Measurements from ENCODE around the gene ATRIP.
A peak's percentile ranks its signal among the peaks of the same experiment; 100 is the strongest.

Gene ATRIP

DNA sequence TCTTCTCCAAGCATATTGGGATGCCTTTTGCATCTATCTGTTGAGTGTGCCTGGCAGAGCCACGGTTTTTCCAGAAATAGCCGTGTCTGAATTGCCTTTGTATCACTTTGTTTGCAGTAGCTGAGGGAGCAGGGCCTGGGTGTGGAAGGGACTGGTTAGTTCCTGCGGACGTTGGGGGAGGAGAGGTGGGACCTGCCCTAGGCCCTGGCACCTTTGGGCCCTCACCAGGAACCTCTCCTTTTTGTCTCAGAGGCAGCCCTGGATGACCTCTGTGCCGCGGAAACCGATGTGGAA lies 18.6 kb downstream of the ATRIP start:
- H4K91ac ChIP-seq (ENCODE audit: low read depth, low read length, poor library complexity) = no peak overlapping the region
- H3K4ac ChIP-seq (ENCODE audit: low read length) = peak overlapping the region; percentile 96
- no peak overlapping the region for H4K8ac ChIP-seq (ENCODE audit: low read depth, low read length)
- H3K27me3 ChIP-seq (ENCODE audit: control insufficient read depth in 3 of 3, insufficient read depth in 3 of 3, low read depth in 1 of 3, low read length in 3 of 3) = no peaks in the 10 kb centered on the region
- peak overlapping the region; percentile 78 for H3K18ac ChIP-seq (ENCODE audit: low read length)
- no peak overlapping the region for H3K4me2 ChIP-seq (ENCODE audit: insufficient read depth, low read length, poor library complexity, severe bottlenecking)
- H3K9ac ChIP-seq (ENCODE audit: low read depth, low read length, poor library complexity) = peak overlapping the region; percentile 85
- H2BK5ac ChIP-seq (ENCODE audit: low read length) = peak overlapping the region; percentile 95
- peak overlapping the region; percentile 98 for H2BK15ac ChIP-seq (ENCODE audit: low read length)
- no peaks in the 10 kb centered on the region for H3K9me3 ChIP-seq (replicated peaks in 1 of 2; ENCODE audit: control insufficient read depth in 2 of 2, insufficient read depth in 1 of 2, low read depth in 1 of 2, low read length in 2 of 2)
- H2BK12ac ChIP-seq (ENCODE audit: low read length) = no peak overlapping the region
- peaks cover 20 to 21% of the 10 kb centered on the region in 2 donors for H3K4me1 ChIP-seq (ENCODE audit: control insufficient read depth in 2 of 2, insufficient read depth in 1 of 2, low read depth in 1 of 2, low read length in 2 of 2)
- peaks cover 10% of the 10 kb centered on the region for H3K79me1 ChIP-seq (ENCODE audit: low read depth, low read length)
- H3K23ac ChIP-seq (ENCODE audit: low read depth, low read length, poor library complexity) = no peak overlapping the region
- H2AK5ac ChIP-seq (ENCODE audit: low read depth, low read length) = peak overlapping the region; percentile 95
- no peak overlapping the region for H3K14ac ChIP-seq (ENCODE audit: low read length)
- peak overlapping the region; percentile 70 for H2AFZ ChIP-seq (ENCODE audit: low read length)
- peaks cover 42 to 61% of the 10 kb centered on the region in 2 donors for H3K36me3 ChIP-seq (replicated peaks in 1 of 2; ENCODE audit: control insufficient read depth in 2 of 2, insufficient read depth in 2 of 2, low read length in 2 of 2)
- H3K4me3 ChIP-seq (ENCODE audit: low read length in 2 of 2) = no peak overlapping the region
- WGBS, 2 donors (ENCODE audit: extremely low coverage in 2 of 2, insufficient read length in 2 of 2, insufficient replicate concordance in 1 of 2) = no CpG with 5 or more reads among the region's 7 CpGs
- peak overlapping the region; percentile 44 for H2BK120ac ChIP-seq (ENCODE audit: low read depth, low read length)
- H3K27ac ChIP-seq (replicated peaks; ENCODE audit: low read length) = peak overlapping the region; percentile 83
- DNase-seq (ENCODE audit: low spot score) = no peak

DNA sequence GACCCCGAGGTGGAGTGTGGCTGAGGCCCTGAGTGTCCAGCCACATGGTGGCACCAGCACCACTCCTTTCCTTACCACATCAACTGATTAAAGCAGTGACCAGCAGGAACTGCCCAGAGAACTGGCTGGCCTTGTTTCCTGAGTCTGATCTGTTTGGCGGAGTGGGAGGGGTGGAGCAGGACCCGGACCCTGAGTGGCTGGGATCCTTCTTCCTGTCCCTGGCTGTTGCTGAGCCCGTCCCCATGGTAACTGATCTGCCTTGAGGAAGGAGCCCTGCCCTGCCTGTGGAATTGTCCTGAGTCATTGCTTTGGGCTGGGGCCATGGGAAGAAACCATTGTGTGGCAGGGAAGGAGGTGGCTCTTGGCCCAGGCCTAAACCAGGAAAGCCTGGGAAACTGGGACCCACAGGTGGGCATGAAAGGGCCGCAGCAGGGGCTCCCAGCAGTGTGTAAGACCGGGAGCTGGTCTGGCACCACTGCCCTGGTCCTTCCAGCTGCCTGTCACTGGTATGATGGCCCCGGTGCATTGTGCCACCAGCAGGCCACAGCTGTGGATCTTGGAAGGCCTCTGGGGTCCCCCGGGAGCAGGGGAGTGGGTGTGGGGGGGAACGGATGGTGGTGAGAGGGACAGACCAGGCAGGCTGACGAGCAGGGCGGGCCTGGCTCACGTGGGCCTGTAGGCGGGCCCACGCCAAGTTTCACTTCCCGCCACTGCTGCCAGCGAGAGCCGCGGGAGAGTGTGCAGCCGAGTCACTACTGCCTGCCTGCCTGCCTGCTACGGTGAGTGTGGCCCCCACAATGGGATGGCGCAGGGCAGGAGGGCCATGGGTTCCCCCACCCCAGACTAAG lies 19.2 kb downstream of the ATRIP start:
- Histone ChIP-seq H2BK15ac (ENCODE audit: low read length) (peak overlapping the region; percentile 90), H3K4ac (ENCODE audit: low read length) (peak overlapping the region; percentile 98), H2BK12ac (ENCODE audit: low read length) (peak overlapping the region; percentile 91), H3K4me1 (ENCODE audit: control insufficient read depth in 2 of 2, insufficient read depth in 1 of 2, low read depth in 1 of 2, low read length in 2 of 2) (peaks cover 21 to 22% of the 10 kb centered on the region in 2 donors), H3K36me3 (replicated peaks in 1 of 2; ENCODE audit: control insufficient read depth in 2 of 2, insufficient read depth in 2 of 2, low read length in 2 of 2) (peaks cover 38 to 56% of the 10 kb centered on the region in 2 donors), H3K23ac (ENCODE audit: low read depth, low read length, poor library complexity) (peak overlapping the region; percentile 92), H4K91ac (ENCODE audit: low read depth, low read length, poor library complexity) (peak overlapping the region; percentile 97), H3K4me2 (ENCODE audit: insufficient read depth, low read length, poor library complexity, severe bottlenecking) (no peak overlapping the region), H3K79me1 (ENCODE audit: low read depth, low read length) (peaks cover 12% of the 10 kb centered on the region), H3K27me3 (ENCODE audit: control insufficient read depth in 3 of 3, insufficient read depth in 3 of 3, low read depth in 1 of 3, low read length in 3 of 3) (no peaks in the 10 kb centered on the region), H3K9me3 (replicated peaks in 1 of 2; ENCODE audit: control insufficient read depth in 2 of 2, insufficient read depth in 1 of 2, low read depth in 1 of 2, low read length in 2 of 2) (no peaks in the 10 kb centered on the region), H3K14ac (ENCODE audit: low read length) (peak overlapping the region; percentile 94), H3K27ac (replicated peaks; ENCODE audit: low read length) (peak overlapping the region; percentile 98), H3K4me3 (ENCODE audit: low read length in 2 of 2) (peak overlapping the region in 1 of 2 donors; percentile 51), H2BK120ac (ENCODE audit: low read depth, low read length) (peak overlapping the region; percentile 98), H3K18ac (ENCODE audit: low read length) (peak overlapping the region; percentile 98), H2AK5ac (ENCODE audit: low read depth, low read length) (peak overlapping the region; percentile 98), H3K9ac (ENCODE audit: low read depth, low read length, poor library complexity) (peak overlapping the region; percentile 85), H2BK5ac (ENCODE audit: low read length) (peak overlapping the region; percentile 100), H2AFZ (ENCODE audit: low read length) (peak overlapping the region; percentile 70), H4K8ac (ENCODE audit: low read depth, low read length) (no peak overlapping the region)
- peak; percentile 97 for DNase-seq (ENCODE audit: low spot score)
- WGBS, 2 donors (ENCODE audit: extremely low coverage in 2 of 2, insufficient read length in 2 of 2, insufficient replicate concordance in 1 of 2) = no CpG with 5 or more reads among the region's 21 CpGs

DNA sequence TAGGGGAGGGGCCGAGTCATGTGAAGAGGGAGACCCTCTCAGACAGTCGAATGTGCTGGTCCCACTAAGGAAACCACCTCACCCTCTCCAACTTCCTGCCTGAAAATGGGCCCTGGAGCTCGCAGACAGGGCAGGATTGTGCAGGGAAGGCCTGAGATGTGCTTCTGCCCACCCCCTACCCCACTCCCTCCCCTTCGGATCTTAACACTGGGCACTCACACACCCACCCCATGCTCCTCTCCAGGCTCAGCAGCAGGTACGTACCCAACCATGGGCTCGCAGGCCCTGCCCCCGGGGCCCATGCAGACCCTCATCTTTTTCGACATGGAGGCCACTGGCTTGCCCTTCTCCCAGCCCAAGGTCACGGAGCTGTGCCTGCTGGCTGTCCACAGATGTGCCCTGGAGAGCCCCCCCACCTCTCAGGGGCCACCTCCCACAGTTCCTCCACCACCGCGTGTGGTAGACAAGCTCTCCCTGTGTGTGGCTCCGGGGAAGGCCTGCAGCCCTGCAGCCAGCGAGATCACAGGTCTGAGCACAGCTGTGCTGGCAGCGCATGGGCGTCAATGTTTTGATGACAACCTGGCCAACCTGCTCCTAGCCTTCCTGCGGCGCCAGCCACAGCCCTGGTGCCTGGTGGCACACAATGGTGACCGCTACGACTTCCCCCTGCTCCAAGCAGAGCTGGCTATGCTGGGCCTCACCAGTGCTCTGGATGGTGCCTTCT lies 20.0 kb downstream of the ATRIP start:
- peak overlapping the region; percentile 98 for H2AK5ac ChIP-seq (ENCODE audit: low read depth, low read length)
- H4K91ac ChIP-seq (ENCODE audit: low read depth, low read length, poor library complexity) = peak overlapping the region; percentile 97
- peak overlapping the region; percentile 98 for H2BK120ac ChIP-seq (ENCODE audit: low read depth, low read length)
- H3K27ac ChIP-seq (replicated peaks; ENCODE audit: low read length) = peak overlapping the region; percentile 98
- no peak overlapping the region for H3K4me2 ChIP-seq (ENCODE audit: insufficient read depth, low read length, poor library complexity, severe bottlenecking)
- peak overlapping the region; percentile 94 for H3K14ac ChIP-seq (ENCODE audit: low read length)
- peak overlapping the region; percentile 98 for H3K18ac ChIP-seq (ENCODE audit: low read length)
- no peak overlapping the region for H4K8ac ChIP-seq (ENCODE audit: low read depth, low read length)
- WGBS, 2 donors (ENCODE audit: extremely low coverage in 2 of 2, insufficient read length in 2 of 2, insufficient replicate concordance in 1 of 2) = no CpG with 5 or more reads among the region's 19 CpGs
- H3K4ac ChIP-seq (ENCODE audit: low read length) = peak overlapping the region; percentile 98
- H3K4me3 ChIP-seq (ENCODE audit: low read length in 2 of 2) = peak overlapping the region in 1 of 2 donors; percentile 51
- H3K23ac ChIP-seq (ENCODE audit: low read depth, low read length, poor library complexity) = peak overlapping the region; percentile 92
- no peak for DNase-seq (ENCODE audit: low spot score)
- H2BK15ac ChIP-seq (ENCODE audit: low read length) = peak overlapping the region; percentile 90
- H2BK5ac ChIP-seq (ENCODE audit: low read length) = peak overlapping the region; percentile 100
- peaks cover 31 to 50% of the 10 kb centered on the region in 2 donors for H3K36me3 ChIP-seq (replicated peaks in 1 of 2; ENCODE audit: control insufficient read depth in 2 of 2, insufficient read depth in 2 of 2, low read length in 2 of 2)
- peak overlapping the region; percentile 70 for H2AFZ ChIP-seq (ENCODE audit: low read length)
- peaks cover 21 to 22% of the 10 kb centered on the region in 2 donors for H3K4me1 ChIP-seq (ENCODE audit: control insufficient read depth in 2 of 2, insufficient read depth in 1 of 2, low read depth in 1 of 2, low read length in 2 of 2)
- H3K9me3 ChIP-seq (replicated peaks in 1 of 2; ENCODE audit: control insufficient read depth in 2 of 2, insufficient read depth in 1 of 2, low read depth in 1 of 2, low read length in 2 of 2) = no peaks in the 10 kb centered on the region
- peaks cover 12% of the 10 kb centered on the region for H3K79me1 ChIP-seq (ENCODE audit: low read depth, low read length)
- H3K9ac ChIP-seq (ENCODE audit: low read depth, low read length, poor library complexity) = peak overlapping the region; percentile 85
- peak overlapping the region; percentile 91 for H2BK12ac ChIP-seq (ENCODE audit: low read length)
- no peaks in the 10 kb centered on the region for H3K27me3 ChIP-seq (ENCODE audit: control insufficient read depth in 3 of 3, insufficient read depth in 3 of 3, low read depth in 1 of 3, low read length in 3 of 3)

DNA sequence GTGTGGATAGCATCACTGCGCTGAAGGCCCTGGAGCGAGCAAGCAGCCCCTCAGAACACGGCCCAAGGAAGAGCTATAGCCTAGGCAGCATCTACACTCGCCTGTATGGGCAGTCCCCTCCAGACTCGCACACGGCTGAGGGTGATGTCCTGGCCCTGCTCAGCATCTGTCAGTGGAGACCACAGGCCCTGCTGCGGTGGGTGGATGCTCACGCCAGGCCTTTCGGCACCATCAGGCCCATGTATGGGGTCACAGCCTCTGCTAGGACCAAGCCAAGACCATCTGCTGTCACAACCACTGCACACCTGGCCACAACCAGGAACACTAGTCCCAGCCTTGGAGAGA lies 20.5 kb downstream of the ATRIP start:
- DNase-seq (ENCODE audit: low spot score) = no peak
- no peak overlapping the region for H3K9ac ChIP-seq (ENCODE audit: low read depth, low read length, poor library complexity)
- H3K27ac ChIP-seq (replicated peaks; ENCODE audit: low read length) = peak overlapping the region; percentile 98
- peak overlapping the region; percentile 98 for H3K4ac ChIP-seq (ENCODE audit: low read length)
- H2BK120ac ChIP-seq (ENCODE audit: low read depth, low read length) = peak overlapping the region; percentile 49
- peak overlapping the region in 1 of 2 donors; percentile 51 for H3K4me3 ChIP-seq (ENCODE audit: low read length in 2 of 2)
- H3K79me1 ChIP-seq (ENCODE audit: low read depth, low read length) = peaks cover 12% of the 10 kb centered on the region
- no peak overlapping the region for H2AFZ ChIP-seq (ENCODE audit: low read length)
- H3K9me3 ChIP-seq (replicated peaks in 1 of 2; ENCODE audit: control insufficient read depth in 2 of 2, insufficient read depth in 1 of 2, low read depth in 1 of 2, low read length in 2 of 2) = no peaks in the 10 kb centered on the region
- no peak overlapping the region for H4K8ac ChIP-seq (ENCODE audit: low read depth, low read length)
- peak overlapping the region; percentile 92 for H3K23ac ChIP-seq (ENCODE audit: low read depth, low read length, poor library complexity)
- peak overlapping the region; percentile 90 for H2BK15ac ChIP-seq (ENCODE audit: low read length)
- peak overlapping the region; percentile 77 for H4K91ac ChIP-seq (ENCODE audit: low read depth, low read length, poor library complexity)
- WGBS, 2 donors (ENCODE audit: extremely low coverage in 2 of 2, insufficient read length in 2 of 2, insufficient replicate concordance in 1 of 2) = no CpG with 5 or more reads among the region's 9 CpGs
- H2AK5ac ChIP-seq (ENCODE audit: low read depth, low read length) = peak overlapping the region; percentile 98
- H3K36me3 ChIP-seq (replicated peaks in 1 of 2; ENCODE audit: control insufficient read depth in 2 of 2, insufficient read depth in 2 of 2, low read length in 2 of 2) = peaks cover 31 to 50% of the 10 kb centered on the region in 2 donors
- H2BK5ac ChIP-seq (ENCODE audit: low read length) = peak overlapping the region; percentile 100
- H2BK12ac ChIP-seq (ENCODE audit: low read length) = no peak overlapping the region
- H3K14ac ChIP-seq (ENCODE audit: low read length) = peak overlapping the region; percentile 1
- peak overlapping the region; percentile 74 for H3K18ac ChIP-seq (ENCODE audit: low read length)
- H3K27me3 ChIP-seq (ENCODE audit: control insufficient read depth in 3 of 3, insufficient read depth in 3 of 3, low read depth in 1 of 3, low read length in 3 of 3) = no peaks in the 10 kb centered on the region
- no peak overlapping the region for H3K4me2 ChIP-seq (ENCODE audit: insufficient read depth, low read length, poor library complexity, severe bottlenecking)
- peaks cover 21 to 22% of the 10 kb centered on the region in 2 donors for H3K4me1 ChIP-seq (ENCODE audit: control insufficient read depth in 2 of 2, insufficient read depth in 1 of 2, low read depth in 1 of 2, low read length in 2 of 2)
